HepG2 (cell line): Measurements from ENCODE around the gene CYSRT1. TPM values are rescaled to one million over a fixed set of nuclear protein-coding genes. Genes with fewer than 3 reads are reported as not detected.

ENCODE experiments used
- FOXM1 ChIP-seq: sonication (generic); formaldehyde crosslinking; IDR thresholded peaks from 2 replicates; pipeline ENCODE4 v1.5.0; 2020; ENCODE audit warnings: missing genetic modification reagents
- FOXP4 ChIP-seq: sonication (generic); formaldehyde crosslinking; IDR thresholded peaks from 2 replicates; pipeline ENCODE4 v1.4.0; 2020; ENCODE audit warnings: missing genetic modification reagents
- HCFC1 ChIP-seq: fragments of 150-350 bp; IDR thresholded peaks from 2 replicates; pipeline ENCODE4 v1.6.1; 2014; ENCODE audit warnings: low read depth, low read length
- HOMEZ ChIP-seq: IDR thresholded peaks from 2 replicates; pipeline ENCODE4 v1.6.1; 2016; ENCODE audit warnings: low read depth
- IKZF5 ChIP-seq: IDR thresholded peaks from 2 replicates; pipeline ENCODE4 v1.6.1; 2018; ENCODE audit warnings: missing genetic modification reagents, mild to moderate bottlenecking, missing compliant biosample characterization
- PATZ1 ChIP-seq: sonication (generic); formaldehyde crosslinking; IDR thresholded peaks from 2 replicates; pipeline ENCODE4 v1.4.0; 2020; ENCODE audit warnings: missing genetic modification reagents
- SIX1 ChIP-seq: sonication (generic); formaldehyde crosslinking; IDR thresholded peaks from 2 replicates; pipeline ENCODE4 v1.4.0; 2020; ENCODE audit warnings: missing genetic modification reagents, borderline replicate concordance
- STAG1 ChIP-seq: sonication (generic); formaldehyde crosslinking; IDR thresholded peaks from 2 replicates; pipeline ENCODE4 v1.4.0; 2020; ENCODE audit warnings: missing genetic modification reagents
- TAF15 ChIP-seq: fragments of 200-400 bp; formaldehyde crosslinking; IDR thresholded peaks from one replicate; pipeline ENCODE4 v1.6.1; 2018; ENCODE audit warnings: mild to moderate bottlenecking, low read depth, low read length; ENCODE audit not compliant: poor library complexity, severe bottlenecking
- THAP8 ChIP-seq: sonication (generic); formaldehyde crosslinking; IDR thresholded peaks from 2 replicates; pipeline ENCODE4 v1.5.1; 2020; ENCODE audit warnings: missing genetic modification reagents, mild to moderate bottlenecking, borderline replicate concordance
- TIGD3 ChIP-seq: sonication (generic); formaldehyde crosslinking; IDR thresholded peaks from 2 replicates; pipeline ENCODE4 v1.5.1; 2020; ENCODE audit warnings: mild to moderate bottlenecking, missing genetic modification reagents, borderline replicate concordance
- ZBTB38 ChIP-seq: sonication (generic); formaldehyde crosslinking; IDR thresholded peaks from 2 replicates; pipeline ENCODE4 v1.5.1; 2020; ENCODE audit warnings: mild to moderate bottlenecking, missing genetic modification reagents
- ZGPAT ChIP-seq: IDR thresholded peaks from 2 replicates; pipeline ENCODE4 v1.6.1; 2016; ENCODE audit warnings: mild to moderate bottlenecking
- ZNF101 ChIP-seq: sonication (generic); formaldehyde crosslinking; IDR thresholded peaks from 2 replicates; pipeline ENCODE4 v1.4.0; 2020; ENCODE audit warnings: mild to moderate bottlenecking, low read depth, missing genetic modification reagents, borderline replicate concordance
- ZNF224 ChIP-seq: sonication (generic); formaldehyde crosslinking; IDR thresholded peaks from 2 replicates; pipeline ENCODE4 v1.5.0; 2020; ENCODE audit warnings: mild to moderate bottlenecking, missing genetic modification reagents
- ZNF430 ChIP-seq: sonication (generic); formaldehyde crosslinking; IDR thresholded peaks from 2 replicates; pipeline ENCODE4 v1.9.0; 2021; ENCODE audit warnings: mild to moderate bottlenecking, missing genetic modification reagents
- ZNF460 ChIP-seq: sonication (generic); formaldehyde crosslinking; IDR thresholded peaks from 2 replicates; pipeline ENCODE4 v1.5.1; 2020; ENCODE audit warnings: missing genetic modification reagents, mild to moderate bottlenecking, borderline replicate concordance
- polyA plus RNA-seq, 8 experiments: library from polyadenylated mRNA; depleted of rRNA in 3 of 8; stranded (reverse) in 7 of 8; unstranded in 1 of 8; fragments of >200 nt; fragmentation: Illumina TruSeq in 4 of 8; extraction: Trizol in 4 of 8; gene quantifications; 2 replicates each; pipeline versions ENCODE4 v1.2.1 to v1.2.3, GENCODE V29; 2011 to 2016; ENCODE audit warnings: low read depth in 4 of 8, missing spikeins in 1 of 8, mixed read lengths in 1 of 8; ENCODE audit not compliant: insufficient read depth in 1 of 8
- total RNA-seq, 5 experiments: library from RNA; depleted of rRNA; stranded (reverse); fragments of >200 nt; fragmentation: Illumina TruSeq; extraction: Trizol; gene quantifications; 2 replicates each; pipeline ENCODE4 v1.2.3, GENCODE V29; 2016; ENCODE audit warnings: low read depth in 1 of 5

CYSRT1 gene
- total and polyA plus RNA-seq, 2 of the 13 experiments (the other 11 are each of a cell fraction or from before 2014, with no cell fraction given), result 1.5 to 2.1 TPM

- TF ChIP-seq HOMEZ (CRISPR knock-in tag), result 0 out of 2 replicates have a peak, but pooled peaks have one; percentile 11
- TF ChIP-seq FOXP4 (CRISPR knock-in tag), result no peak
- no peak; the same call in 1 of the 2 replicates for TF ChIP-seq ZGPAT (CRISPR knock-in tag)
- TF ChIP-seq TAF15, result no peak
- TF ChIP-seq IKZF5, result no peak
- no peak for TF ChIP-seq FOXM1 (CRISPR knock-in tag)
- TF ChIP-seq ZNF224, result 0 out of 2 replicates have a peak, but pooled peaks have one; percentile 61
- no peak for TF ChIP-seq STAG1 (CRISPR knock-in tag)
- peak; percentile 63; the same call in 1 of the 2 replicates for TF ChIP-seq TIGD3 (CRISPR knock-in tag)
- TF ChIP-seq SIX1 (CRISPR knock-in tag), result no peak
- no peak for TF ChIP-seq ZNF430
- no peak for TF ChIP-seq THAP8
- peak; percentile 36; the same call in 1 of the 2 replicates for TF ChIP-seq ZBTB38 (CRISPR knock-in tag)
- TF ChIP-seq ZNF101 (CRISPR knock-in tag), result no peak
- TF ChIP-seq HCFC1, result no peak
- TF ChIP-seq ZNF460 (CRISPR knock-in tag), result no peak
- TF ChIP-seq PATZ1 (CRISPR knock-in tag), result no peak
These were observed 17.6 kb downstream of the CYSRT1 start (continued) for GRCh38 chr9:137242269-137243203.
